GM19455 (cell line): ENCODE measurements around the gene CDC42EP1.

Experiments used
- ATAC-seq: cut with Tn5 transposase; IDR thresholded peaks from one replicate; pipeline ENCODE4 v1.9.1; 2021; ENCODE audit not compliant: unreplicated experiment

The CDC42EP1 gene

DNA sequence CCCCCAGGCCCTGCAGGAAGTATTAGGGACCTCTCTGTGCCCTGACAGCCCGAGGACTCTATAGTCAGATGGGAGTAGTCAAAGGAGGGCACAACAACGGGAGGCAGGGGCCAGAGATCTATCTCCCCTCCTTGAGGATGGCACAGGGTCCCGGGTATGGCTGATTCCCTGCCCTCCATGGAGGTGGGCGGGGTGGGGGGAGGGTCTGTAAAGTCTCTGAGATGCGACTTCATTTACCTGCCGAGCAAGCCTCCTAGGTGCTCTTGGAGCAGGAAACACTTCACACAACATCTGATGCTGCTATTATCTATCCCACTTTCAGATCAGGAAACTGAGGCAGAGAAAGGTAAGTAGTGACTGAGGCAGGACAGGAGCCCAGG, 769 bp upstream of the CDC42EP1 start:
- no peak for ATAC-seq

DNA sequence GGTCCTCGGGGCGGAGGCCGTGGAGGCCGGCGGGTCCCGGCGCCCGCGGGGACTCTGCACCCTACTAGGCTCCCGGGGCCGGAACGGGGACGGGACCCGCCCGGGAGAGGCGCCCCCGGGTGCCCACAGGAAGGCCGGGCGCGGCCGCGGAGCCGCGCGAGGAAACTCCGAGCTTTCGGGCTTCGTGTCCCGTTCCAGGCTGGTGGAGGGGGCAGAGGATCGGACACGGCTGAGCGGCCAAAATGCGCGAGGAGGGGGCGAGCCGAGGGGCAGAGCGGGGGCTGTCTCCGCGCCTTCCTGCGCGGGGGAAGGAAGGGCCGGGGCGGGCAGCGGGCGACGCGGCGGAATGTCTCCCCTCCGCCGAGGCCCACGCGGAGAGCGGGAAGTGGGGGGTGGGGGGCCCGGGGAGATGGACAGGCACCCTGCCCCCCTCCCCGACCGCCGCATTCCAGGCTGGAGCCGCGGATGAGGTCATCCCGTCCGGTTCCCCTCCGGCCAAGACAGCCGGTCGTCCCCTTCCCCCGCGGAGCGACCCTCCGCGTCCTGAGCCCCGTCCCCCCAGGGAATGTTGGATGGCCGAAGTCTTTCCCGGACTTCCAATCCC, 430 bp downstream of the CDC42EP1 start:
- ATAC-seq = no peak

DNA sequence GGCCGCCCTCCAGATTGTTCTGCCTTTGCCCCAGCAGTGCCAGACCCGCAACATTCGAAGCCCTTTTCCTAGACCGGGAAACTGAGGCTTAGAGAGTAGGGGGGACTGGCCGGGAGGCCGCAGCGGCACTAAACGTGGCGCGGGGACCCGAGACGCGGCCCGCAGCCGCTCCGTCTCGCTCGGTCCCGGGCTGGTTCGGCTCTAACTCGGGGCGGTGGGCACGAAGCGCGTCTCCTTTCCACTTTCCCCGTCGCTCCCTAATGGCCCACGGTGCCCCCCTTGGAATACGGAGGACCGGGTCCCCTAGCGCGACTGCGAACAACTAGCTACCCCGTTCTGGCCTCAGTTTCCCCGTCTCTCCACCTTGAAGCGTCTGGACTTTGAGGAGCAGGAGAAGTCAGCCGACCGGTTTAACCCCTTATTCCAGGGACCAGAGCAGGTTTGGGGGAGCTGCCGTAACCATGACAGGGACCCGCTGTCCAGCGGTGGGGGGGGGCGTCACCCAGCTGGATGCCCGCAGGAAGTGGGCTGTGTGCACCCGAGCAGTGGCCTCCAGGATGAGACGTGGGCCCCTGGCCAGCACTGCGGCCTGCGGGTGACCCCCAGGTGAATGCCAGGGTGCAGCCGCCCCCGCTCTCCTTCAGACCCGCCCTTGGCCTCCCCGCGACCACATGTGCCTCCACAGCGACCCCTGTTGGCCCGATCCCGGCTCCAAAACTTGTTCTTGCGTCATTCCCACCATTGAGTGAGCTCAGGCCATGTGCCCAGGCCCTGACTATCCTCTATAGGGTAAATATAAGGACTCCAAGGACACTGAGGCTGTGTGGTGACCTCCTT, 1.1 kb downstream of the CDC42EP1 start:
- no peak for ATAC-seq

DNA sequence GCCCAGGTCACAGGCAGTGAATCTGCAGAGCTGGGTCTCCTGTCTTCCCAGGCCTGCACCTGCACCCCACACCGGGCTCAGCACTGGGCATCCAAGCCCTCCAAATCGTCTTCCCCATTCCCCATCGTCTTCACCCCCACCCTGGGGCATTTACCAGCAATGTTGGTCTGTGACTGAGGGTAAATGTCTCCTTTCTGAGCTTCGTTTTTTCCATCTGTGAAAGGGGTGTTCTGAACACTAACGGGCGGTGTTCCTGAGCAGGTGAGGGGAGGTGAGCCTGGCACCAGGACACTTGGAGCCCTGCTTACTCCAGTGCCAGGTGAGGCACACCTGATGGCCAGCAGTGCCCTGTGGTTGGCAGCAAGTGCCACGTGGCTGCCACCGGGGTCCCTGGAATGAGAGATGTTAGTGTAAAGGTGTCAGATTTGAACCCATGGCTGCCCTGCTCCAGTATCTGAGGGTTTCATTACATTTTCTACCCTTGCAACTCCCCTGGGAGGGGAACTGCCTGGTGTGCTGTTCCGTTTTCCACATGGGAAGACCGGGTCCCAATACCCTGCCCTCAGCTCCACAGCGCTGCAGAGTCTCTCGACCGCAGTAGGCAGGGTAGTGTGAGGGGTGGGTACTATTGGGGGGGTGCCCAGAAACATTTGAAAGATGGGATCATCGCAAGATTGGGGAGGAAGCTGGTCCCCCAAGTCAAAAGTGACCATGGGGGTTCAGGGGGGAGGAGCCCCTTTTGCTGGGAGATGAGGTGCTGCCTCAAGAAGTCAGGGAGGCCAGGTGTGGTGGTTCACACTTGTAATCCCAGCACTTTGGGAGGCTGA, 2.0 kb downstream of the CDC42EP1 start:
- ATAC-seq = no peak

DNA sequence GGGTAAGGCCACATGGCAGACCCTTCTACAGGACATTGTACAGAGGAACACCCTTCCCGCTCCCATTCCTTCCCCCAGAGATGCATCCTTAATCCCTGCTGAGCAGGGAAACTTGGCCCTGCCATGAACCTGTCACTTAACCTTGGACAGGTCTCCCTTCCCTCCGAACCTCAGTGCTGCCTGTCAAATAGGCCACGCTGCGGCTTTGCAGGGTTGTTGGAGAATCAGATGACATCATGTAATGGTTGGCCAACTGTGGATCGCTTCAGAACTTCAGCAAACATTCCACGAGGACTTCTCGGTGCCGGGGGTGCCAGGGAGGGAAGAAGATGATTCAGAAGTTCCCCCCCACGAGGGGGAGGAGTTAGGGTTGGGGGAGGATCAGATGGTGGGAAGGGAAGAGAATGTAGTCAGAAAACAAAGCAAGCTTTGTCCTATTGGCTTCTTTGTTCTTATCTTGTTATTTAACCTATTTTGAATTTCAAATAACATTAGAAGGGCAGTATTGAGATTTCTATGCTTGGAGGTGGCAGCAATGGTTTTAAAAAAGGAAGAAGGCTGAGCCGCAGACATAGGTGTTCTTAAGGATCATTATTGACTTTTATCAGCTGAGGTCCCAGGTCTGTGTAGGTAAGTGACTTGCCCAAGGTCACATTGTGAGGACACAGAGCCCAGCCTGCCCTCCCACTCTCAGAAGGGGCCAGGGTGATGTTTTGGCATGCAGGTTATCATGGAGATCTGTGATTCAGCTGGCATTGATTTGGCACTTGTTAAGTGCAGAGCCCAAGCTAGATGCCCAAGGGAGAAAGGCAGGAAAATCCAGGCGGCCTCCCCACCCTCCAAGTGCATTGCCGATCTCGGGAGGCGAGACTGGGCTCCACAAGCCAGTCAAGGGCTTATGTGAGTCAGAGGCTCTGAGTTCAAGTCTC, 3.1 kb downstream of the CDC42EP1 start:
- ATAC-seq = no peak

DNA sequence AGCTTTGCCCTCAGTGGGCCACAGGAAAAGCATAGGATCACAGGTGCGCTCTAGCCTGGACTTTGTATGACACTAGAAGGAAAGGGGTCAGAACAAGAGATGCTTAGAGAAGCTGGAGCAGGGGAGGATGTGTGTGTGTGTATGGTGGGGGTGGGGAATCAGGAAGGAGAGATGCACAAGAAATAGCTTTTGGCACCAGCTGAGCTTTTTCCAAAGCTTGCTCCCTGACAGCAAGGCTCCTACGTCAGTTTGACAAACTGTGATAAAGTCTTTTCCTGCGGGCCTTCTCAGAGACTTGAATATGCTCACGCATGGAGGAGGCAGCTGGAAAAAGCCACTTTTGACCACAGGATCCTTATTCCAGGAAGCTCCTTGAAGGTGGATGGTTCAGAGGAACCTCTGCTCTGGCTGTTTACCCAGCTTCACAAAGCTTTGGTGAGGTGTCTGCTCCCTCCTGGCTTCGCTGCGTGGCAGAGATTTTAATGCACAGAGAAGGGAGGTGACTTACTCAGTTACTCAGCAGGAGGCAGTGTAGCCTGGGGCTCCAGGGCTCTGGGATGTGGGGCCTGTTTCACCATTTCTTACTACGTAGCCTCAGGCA, 3.9 kb downstream of the CDC42EP1 start:
- no peak for ATAC-seq

DNA sequence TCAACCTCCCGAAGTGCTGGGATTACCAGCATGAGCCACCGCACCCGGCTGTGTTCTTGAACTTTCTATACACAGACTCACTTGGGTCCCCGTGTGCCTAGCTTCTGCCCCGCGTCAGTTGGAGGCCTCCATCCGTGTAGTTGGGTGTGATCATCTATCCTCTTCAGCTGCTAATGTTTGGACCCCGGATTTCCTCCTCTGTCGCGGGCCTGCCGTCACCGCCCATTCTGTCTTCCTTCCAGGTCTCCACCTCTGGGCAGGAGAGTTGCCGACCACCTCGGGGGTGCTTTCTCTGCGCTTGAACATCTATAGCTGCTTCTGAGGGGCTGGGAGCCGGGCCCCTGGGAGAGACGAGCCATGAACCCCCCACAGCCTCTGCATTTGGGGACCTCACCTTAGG, 5.5 kb downstream of the CDC42EP1 start:
- no peak for ATAC-seq

DNA sequence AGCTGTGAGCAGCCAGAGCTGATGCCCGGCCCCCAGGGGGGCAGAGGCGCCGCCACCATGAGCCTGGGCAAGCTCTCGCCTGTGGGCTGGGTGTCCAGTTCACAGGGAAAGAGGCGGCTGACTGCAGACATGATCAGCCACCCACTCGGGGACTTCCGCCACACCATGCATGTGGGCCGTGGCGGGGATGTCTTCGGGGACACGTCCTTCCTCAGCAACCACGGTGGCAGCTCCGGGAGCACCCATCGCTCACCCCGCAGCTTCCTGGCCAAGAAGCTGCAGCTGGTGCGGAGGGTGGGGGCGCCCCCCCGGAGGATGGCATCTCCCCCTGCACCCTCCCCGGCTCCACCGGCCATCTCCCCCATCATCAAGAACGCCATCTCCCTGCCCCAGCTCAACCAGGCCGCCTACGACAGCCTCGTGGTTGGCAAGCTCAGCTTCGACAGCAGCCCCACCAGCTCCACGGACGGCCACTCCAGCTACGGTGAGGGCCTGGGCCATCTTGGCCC, 6.1 kb downstream of the CDC42EP1 start:
- no peak for ATAC-seq

DNA sequence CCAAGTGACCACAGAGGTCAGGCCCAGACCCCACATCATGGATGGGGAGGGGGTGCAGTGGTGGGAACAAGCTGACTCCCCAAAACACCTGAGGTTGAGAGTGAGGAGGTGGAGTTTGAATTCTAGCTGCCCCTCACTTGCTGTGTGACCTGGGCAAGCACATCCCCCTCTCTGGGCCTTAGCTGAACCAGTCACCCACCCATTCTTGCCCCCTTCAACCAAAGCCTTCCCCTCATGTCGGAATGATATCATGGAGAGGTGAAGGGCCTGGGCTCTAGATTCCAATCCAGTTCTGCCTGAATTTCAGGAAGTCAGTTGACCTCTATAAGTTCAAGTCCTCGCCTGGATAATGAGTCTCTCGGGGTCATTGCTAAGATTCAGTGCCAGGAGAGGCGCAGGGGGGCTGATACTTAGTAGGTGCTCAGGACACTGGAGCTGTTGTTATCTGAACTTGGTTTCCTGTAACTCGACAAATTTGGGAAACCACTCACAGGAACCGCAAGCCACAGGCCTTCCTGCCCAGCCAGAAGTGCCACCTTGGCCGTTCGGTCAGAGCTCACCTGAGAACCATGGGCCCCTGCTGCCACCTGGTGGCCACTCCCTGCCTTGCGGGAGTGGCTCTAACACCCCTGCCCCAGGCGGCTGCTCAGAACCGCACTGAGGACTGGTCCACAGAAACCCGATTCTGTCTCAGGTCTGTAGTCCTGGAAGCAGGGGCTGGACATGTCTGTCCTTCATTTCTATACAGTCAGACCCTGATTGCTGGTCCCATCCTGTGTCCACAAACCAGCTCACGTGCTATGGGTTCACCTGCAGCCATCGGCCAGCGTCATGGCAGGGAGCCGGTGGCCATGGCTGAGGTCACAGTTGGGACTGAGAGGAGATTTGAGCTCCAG, 6.9 kb downstream of the CDC42EP1 start:
- ATAC-seq = no peak

DNA sequence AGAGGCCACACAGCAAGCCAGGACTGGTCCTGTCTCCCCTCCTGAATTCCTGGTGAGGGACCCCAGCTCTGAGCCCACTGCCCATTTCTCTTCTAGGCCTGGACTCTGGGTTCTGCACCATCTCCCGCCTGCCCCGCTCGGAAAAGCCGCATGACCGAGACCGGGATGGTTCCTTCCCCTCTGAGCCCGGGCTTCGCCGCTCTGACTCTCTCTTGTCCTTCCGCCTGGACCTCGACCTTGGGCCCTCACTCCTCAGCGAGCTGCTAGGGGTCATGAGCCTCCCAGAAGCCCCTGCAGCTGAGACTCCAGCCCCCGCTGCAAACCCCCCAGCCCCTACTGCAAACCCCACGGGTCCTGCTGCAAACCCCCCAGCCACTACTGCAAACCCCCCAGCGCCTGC, 7.7 kb downstream of the CDC42EP1 start:
- ATAC-seq = no peak

DNA sequence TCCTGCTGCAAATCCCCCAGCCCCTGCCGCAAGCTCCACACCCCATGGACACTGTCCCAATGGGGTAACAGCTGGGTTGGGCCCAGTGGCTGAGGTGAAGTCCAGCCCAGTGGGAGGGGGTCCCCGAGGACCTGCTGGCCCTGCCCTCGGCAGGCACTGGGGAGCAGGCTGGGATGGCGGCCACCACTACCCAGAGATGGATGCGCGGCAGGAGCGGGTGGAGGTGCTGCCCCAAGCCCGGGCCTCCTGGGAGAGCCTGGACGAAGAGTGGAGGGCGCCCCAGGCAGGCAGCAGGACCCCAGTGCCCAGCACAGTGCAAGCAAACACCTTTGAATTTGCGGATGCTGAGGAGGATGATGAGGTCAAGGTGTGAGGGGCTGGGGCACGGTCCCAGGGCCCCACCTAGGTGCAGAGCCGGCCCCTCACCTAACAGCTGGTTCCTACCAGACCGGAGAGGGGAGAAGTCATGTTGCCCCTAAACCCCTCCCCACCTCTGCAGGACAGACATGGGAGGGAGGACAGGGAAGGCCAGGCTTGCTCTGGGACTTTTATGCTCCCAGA, 8.2 kb downstream of the CDC42EP1 start:
- no peak for ATAC-seq

DNA sequence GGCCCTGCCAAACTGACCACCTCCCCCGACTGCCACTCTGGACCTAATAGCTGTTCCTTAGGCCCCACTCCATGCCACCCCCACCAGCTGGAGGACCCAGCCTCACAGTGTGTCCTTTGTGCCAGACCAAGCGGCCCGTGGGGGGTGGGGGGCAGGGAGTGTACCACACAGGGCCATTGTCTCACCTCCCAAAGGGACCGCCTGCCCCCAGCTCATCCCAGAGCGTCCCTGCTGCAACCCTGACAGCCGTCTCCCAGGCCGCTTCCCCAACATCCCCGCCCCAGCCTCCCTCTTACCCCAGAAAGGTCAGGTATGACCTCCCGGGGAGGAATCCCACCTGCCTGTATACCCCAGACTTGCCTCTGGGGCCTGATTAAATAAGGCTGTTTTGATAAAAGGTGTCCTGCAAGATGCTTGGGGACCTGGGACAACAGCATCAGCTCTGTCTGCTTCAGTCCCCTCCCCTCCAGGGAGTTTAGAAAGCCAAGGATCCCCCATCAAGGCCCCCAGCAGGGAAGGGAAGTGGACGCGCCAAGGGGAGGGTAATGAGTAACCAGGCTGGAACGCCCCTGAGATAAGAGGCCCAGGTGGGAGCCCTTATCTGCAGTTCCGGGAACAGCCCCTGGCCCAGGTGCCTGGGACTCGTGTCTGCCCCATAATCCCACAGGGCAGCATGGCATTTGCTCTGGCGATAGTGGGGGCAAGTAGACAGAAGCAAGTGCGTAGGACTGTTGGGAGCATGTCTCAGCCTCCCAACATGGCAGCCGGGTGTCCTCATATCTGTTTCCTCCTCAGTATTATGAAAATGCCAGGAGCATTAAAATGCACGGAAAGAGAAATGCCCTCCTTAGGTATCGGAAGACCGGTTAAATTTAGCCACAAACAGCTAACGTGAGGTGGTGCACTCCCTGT, 9.0 kb downstream of the CDC42EP1 start:
- no peak for ATAC-seq

DNA sequence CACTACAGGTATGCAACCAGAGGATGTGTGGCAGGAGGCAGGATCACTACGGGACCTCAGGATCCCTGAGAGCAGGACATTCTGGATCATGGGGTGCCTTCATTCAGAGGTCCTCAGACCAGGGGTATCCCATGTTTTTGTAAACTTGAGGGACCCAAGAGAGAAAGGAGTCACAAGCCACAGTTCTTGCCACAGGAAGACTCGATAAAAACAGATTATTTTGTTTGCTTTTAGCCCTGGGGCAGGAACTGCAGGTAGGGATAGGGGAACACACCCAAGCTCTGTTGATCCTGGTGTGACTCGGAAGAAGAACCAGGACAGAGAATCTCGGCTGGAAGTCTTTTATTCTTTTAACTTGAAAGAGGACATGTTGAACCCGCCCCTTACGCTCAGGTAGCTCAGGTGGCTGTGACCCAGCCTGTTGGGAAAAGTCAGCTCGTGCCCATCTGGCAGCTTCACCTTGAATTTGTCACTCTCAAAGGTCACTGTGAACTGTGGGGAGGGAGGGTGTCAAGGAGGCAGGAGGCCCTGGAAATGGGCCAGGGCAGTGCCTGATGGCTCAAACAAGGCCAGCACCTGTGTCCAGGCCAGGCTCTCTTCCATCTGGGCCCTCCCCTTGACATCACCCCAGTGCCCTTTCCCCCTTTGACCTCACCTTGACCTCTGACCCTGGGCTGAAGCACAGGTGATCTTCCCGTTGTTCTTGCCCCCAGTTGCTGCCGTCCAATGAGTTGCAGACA, 9.8 kb downstream of the CDC42EP1 start:
- ATAC-seq = no peak

DNA sequence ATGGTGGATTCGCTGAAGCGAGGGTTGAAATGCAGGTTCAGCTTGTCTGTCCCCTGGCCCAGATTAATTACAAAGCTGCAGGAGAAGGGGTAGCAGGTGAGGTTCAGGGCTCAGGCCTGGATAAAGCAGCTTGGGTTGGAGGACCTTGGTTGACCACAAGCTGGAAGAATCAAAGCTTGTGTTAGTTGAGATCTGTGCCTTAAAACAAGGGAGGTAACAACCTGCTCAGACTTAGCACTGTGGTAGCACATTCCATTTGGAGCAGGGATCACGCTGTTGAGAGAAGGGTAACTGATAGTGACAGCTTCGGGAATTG, 10.3 kb downstream of the CDC42EP1 start:
- no peak for ATAC-seq

DNA sequence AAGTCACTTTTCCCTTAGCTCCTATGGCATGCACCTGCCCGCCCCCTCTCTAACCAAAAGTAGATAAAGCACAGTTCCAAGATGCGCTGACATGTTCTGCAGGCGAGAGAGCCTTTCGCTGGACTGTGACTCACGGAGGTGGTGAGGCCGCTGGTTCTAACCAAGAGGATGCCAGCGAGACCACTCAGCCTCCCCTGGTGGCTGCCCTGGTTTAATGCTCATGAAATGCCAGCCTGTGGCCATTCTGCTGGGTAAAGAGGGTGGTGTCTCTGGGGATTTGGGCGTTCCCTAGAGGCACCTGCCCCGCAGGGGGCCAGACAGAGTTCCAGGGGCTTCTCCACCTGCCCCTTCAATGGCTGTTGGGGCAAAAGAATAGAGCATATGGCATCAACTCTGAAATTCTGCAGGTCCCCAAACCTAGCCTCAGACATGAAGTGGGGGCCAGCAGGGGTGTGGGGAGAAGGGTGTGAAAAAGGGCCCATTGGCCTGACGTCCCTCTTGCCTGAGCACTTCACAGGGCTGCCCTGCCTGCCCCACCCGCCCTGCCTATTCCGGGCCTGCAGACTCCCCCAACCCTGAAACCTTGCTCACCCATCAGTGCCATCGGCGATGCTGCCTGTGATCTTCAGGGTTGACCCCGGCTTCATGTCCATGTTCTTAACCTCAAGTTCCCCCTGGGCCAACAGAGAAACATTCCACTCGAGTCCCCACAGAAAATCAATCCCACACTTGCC, 11.1 kb downstream of the CDC42EP1 start:
- ATAC-seq = no peak

DNA sequence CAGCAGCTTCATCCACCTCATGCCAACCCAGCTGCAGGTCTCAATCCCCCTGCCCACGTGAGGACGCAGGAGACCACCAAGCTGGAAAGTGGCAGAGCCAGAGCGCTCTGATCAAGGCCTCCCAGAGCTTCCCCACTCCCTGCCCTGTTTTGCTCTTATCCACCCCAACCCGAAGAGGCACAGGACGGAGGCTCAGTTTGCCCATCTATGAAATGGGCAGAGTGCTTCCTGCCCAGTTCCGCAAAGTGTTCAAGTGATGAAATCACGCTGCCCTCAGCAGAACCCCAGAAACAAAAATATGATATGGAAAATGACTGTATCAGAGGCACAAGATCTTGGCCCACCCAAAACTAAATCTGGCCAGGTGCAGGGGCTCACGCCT, 11.7 kb downstream of the CDC42EP1 start:
- no peak for ATAC-seq
